Fibroblast of mammary gland (primary cell): Measurements from ENCODE around the gene CCDC80.
"Not testable (repeated sequence)": the region's sequence is repeated elsewhere in the genome, so short reads cannot be mapped to it uniquely, and the experiment has no call there.

ENCODE experiments used
- DNase-seq: peaks from one replicate; pipeline ENCODE4 v3.0.0-alpha.2; 2010; ENCODE audit warnings: low read depth
- H3K4me3 ChIP-seq: 2 replicates; pipeline ENCODE4 v1.5.1; 2011; ENCODE audit warnings: low read depth, mild to moderate bottlenecking, low read length, moderate library complexity; ENCODE audit not compliant: control insufficient read depth
- TF ChIP-seq, protein P1 (sequence below): conservative IDR thresholded peaks from 2 replicates; pipeline ENCODE4 v1.5.1; 2011; ENCODE audit warnings: low read depth, low read length, inconsistent platforms; ENCODE audit not compliant: control insufficient read depth, insufficient read depth

Gene CCDC80

DNA sequence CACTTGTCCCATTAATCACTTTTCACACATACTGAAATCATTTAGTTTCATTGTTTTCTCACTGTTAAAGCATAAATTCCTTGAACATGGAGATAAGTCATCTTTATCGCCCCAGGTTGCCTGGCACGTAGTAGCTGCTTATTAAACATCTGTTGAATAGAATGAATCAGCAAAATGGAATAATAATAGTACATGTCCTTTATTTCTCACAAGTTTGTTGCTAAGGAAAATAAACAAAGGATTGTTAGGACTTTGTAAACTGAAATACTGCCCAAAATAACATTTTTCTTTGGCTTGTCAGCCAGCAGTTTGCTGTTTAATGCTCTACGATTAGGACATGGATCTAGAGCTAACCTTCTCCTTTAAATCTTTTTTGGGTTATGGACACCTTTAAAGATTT lies 61.2 kb downstream of the CCDC80 start:
- no peak overlapping the region for H3K4me3 ChIP-seq
- DNase-seq, result peak; percentile 51
- TF ChIP-seq, protein P1, sequence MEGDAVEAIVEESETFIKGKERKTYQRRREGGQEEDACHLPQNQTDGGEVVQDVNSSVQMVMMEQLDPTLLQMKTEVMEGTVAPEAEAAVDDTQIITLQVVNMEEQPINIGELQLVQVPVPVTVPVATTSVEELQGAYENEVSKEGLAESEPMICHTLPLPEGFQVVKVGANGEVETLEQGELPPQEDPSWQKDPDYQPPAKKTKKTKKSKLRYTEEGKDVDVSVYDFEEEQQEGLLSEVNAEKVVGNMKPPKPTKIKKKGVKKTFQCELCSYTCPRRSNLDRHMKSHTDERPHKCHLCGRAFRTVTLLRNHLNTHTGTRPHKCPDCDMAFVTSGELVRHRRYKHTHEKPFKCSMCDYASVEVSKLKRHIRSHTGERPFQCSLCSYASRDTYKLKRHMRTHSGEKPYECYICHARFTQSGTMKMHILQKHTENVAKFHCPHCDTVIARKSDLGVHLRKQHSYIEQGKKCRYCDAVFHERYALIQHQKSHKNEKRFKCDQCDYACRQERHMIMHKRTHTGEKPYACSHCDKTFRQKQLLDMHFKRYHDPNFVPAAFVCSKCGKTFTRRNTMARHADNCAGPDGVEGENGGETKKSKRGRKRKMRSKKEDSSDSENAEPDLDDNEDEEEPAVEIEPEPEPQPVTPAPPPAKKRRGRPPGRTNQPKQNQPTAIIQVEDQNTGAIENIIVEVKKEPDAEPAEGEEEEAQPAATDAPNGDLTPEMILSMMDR, result no peak

DNA sequence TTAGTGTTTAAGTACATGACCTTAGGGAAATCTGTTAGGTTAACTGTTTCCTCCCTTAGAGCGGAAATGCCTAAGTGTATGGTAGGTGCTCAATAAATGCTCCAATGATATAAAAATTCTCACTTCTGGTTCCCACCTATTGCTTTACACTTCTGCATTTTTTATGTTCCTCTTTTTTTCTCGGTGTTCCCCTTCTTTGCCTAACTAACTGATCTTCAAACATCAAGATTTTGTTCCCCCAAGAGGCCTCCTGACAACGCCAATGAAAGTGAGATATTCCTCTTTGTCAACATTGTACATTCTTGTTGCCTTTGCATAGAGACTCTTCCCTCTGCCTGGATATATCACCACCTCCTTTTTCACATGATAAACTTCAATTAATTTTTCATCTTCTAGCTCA lies 61.7 kb downstream of the CCDC80 start:
- TF ChIP-seq, protein P1, result no peak
- no peak for DNase-seq
- no peak overlapping the region for H3K4me3 ChIP-seq

DNA sequence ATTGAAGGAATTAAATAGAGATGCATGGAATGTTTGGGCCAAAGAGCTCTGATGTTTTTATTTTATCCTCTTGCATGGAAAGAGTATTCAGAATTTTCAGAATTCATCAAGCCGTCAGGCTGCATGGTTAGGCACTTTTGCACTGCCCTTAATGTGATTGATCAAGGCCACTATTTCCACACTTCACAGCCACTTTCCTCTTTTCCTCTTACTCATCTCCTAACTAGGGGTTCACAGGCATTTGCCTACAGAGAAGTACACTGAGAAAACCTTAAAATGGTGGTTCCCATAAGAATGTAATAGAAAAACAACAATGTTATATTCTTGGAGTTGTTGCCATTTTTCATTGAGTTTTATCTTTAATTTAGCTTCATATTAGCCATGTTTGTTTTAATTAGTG lies 68.2 kb downstream of the CCDC80 start:
- DNase-seq, result no peak
- TF ChIP-seq, protein P1, result no peak
- H3K4me3 ChIP-seq, result no peak overlapping the region

DNA sequence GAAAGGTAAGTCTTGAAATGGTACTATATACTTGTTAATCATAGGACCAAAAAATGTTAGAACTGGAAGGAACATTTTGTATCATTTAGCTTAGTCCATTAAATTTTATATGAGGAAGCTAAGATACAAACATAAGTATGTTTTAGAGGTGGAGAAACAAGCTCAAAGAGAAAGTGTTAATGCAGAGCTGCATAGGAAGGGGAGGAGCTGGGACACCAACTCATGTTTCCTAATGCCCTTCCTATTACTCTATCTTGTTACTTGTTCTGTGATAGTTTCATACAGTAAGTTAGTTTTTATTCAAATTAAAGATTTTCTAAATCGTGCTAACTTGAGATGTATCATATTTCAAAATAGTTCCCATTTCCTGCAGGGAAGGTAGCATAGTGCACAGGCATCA lies 71.7 kb downstream of the CCDC80 start:
- no peak overlapping the region for H3K4me3 ChIP-seq
- TF ChIP-seq, protein P1, result no peak
- no peak for DNase-seq

DNA sequence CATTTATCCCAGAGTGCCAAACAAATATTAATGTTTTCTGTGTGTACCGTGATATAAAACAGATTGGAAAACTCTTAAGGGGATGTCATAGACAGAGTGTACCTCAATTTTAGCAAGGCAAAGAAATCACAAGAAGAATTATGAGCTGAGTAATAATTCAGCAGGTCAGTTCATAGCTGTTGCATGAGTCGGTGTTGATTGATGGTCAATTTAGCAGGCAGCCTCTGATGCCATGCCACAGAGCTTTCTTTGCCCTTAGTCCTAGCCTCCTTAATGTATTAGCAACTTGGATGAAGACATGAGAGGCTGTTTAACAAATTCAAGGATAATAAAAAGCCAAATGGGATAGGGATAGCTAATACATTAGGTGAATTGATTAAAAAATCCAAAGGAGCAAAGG lies 72.3 kb downstream of the CCDC80 start:
- peak; percentile 41 for DNase-seq
- TF ChIP-seq, protein P1, result no peak
- H3K4me3 ChIP-seq, result no peak overlapping the region

DNA sequence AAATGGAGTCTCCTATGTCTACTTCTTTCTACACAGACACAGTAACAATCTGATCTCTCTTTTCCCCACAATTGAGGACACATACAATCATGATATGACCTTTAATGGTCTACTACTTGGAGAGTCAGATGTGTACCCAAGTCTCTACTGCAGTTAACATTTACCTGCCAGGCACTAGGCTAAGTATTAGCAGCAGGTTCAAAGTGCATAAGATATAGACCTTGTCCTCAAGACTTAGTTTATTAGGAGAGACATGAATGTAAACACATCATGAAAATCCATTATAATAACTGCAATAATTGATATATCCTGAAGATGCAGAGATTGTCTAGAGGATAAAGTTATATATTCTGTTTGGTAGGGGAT lies 76.0 kb downstream of the CCDC80 start:
- DNase-seq, result no peak
- H3K4me3 ChIP-seq, result no peak overlapping the region
- TF ChIP-seq, protein P1, result no peak

DNA sequence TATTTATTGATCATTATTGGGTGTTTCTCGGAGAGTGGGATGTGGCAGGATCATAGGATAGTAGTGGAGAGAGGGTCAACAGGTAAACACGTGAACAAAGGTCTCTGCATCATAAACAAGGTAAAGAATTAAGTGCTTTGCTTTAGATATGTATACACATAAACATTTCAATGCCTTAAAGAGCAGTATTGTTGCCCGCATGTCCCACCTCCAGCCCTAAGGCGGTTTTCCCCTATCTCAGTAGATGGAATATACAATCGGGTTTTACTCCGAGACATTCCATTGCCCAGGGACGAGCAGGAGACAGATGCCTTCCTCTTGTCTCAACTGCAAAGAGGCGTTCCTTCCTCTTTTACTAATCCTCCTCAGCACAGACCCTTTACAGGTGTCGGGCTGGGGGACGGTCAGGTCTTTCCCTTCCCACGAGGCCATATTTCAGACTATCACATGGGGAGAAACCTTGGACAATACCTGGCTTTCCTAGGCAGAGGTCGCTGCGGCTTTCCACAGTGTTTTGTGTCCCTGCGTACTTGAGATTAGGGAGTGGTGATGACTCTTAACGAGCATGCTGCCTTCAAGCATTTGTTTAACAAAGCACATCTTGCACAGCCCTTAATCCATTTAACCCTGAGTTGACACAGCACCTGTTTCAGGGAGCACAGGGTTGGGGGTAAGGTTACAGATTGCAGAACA lies 76.5 kb downstream of the CCDC80 start:
- H3K4me3 ChIP-seq, DNase-seq: not testable (repeated sequence)
